GM18505 (cell line): ENCODE data around the gene UCHL1.
"Not testable (repeated sequence)": the region's sequence is repeated elsewhere in the genome, so short reads cannot be mapped to it uniquely, and the experiment has no call there.

Source experiments
- ATAC-seq: cut with Tn5 transposase; IDR thresholded peaks from one replicate; pipeline ENCODE4 v1.9.1; 2021; ENCODE audit not compliant: unreplicated experiment
- POLR2A ChIP-seq: IDR thresholded peaks from 4 replicates; pipeline ENCODE4 v1.6.1; 2011; ENCODE audit warnings: borderline replicate concordance; ENCODE audit not compliant: insufficient read depth, insufficient read length; ENCODE audit errors: extremely low read depth

The UCHL1 gene

GRCh38 chr4:41258783-41259182 lies 2.1 kb downstream of the UCHL1 start:
- no peak for TF ChIP-seq POLR2A
- ATAC-seq = no peak

- no peak for ATAC-seq
- no peak for TF ChIP-seq POLR2A
Observed at GRCh38 chr4:41260116-41260733, 3.5 kb downstream of the UCHL1 start.

DNA sequence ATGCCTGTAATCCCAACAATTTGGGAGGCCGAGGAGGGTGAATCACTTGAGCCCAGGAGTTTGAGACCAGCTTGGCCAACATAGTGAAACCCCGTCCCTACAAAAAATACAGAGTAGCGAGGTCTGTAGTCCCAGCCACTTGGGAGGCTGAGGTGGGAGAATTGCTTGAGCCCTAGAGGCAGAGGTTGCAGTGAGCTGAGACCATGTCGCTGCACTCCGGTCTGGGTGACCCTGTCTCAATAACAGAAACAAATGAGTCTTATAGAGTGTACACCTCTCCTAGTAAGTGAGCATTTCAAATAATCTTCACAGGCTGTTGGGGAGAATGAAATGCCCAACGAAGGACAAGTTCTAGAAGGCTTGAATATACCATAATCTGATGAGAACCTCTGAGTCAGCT lies 5.5 kb downstream of the UCHL1 start:
- no peak for TF ChIP-seq POLR2A
- ATAC-seq = no peak

DNA sequence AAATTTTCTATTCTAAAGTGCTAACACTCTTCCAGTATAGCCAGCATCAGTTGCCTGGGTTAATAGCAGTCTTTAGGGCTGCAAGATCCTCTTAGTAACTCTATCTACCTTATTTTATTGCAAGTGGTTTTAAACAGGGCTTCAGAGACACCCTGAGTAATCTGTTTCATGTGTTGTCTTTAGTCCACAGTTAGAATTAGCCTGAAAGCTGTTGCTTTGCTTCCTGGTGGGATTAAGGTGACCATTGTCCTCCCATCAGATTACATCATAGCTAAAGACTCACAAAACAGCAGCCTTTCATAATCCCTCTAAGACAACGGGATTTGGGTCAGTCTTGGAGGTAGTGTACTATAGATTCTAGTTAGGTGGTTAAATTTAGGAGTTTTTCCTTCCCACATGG lies 7.5 kb downstream of the UCHL1 start:
- ATAC-seq = no peak
- no peak for TF ChIP-seq POLR2A

DNA sequence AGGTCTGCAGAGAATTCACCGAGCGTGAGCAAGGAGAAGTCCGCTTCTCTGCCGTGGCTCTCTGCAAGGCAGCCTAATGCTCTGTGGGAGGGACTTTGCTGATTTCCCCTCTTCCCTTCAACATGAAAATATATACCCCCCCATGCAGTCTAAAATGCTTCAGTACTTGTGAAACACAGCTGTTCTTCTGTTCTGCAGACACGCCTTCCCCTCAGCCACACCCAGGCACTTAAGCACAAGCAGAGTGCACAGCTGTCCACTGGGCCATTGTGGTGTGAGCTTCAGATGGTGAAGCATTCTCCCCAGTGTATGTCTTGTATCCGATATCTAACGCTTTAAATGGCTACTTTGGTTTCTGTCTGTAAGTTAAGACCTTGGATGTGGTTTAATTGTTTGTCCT lies 11.3 kb downstream of the UCHL1 start:
- TF ChIP-seq POLR2A = no peak

DNA sequence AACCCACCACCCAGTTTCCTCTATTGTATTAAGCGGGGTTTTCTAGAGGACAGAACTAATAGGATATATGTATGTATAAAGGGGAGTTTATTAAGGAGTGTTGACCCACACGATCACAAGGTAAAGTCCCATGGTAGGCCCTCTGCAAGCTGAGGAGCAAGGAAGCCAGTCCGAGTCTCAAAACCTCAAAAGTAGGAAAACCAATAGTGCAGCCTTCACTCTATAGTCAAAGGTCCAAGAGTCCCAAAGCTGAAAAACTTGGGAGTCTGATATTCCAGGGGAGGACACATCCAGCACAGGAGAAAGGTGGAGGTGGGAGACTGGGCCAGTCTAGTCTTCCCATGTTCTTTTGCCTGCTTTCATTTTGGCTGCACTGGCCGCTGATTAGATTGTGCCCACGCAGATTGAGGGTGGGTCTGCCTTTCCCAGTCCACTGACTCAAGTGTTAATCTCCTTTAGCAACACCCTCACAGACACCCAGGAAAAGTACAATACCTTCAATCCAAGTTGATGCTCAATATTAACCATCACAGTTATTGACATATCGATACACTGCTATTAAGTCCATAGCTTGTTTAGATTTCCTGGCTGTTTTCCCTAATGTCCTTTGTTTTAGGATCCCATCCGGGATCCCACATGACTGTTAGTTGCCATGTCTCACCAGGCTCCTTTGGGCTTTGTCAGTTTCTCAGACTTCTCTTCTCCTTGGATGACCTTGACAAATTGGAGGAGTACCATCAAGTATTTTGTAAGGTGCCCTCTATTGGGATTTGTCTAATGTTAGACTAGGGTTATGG lies 12.2 kb downstream of the UCHL1 start:
- no peak for TF ChIP-seq POLR2A
- no peak for ATAC-seq

More for the DNA sequence above, 11.3 kb downstream of the UCHL1 start:
- ATAC-seq = no peak

DNA sequence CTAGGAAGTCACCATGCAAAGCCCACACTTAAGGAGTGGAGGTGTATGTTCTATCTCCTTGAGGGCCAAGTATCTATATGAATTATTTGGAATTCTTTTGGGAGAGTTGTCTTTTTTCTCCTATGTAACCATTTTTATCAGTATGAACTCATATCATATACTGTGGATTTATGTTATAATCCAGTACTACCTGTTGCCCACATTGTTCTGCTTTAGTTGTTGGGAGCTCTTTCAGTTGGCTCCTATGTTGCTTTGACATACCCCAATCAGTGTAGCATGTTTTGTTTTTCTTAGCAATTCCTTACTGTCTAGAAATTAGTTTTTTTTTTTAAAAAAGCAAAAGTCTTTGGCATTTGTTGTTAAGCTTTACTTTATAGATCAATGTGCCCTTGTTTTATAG lies 13.0 kb downstream of the UCHL1 start:
- no peak for ATAC-seq
- no peak for TF ChIP-seq POLR2A

- not testable (repeated sequence) for ATAC-seq
Observed at GRCh38 chr4:41275931-41276330, 19.2 kb downstream of the UCHL1 start.

- TF ChIP-seq POLR2A = no peak
Observed at GRCh38 chr4:41280010-41280409, 23.3 kb downstream of the UCHL1 start.

DNA sequence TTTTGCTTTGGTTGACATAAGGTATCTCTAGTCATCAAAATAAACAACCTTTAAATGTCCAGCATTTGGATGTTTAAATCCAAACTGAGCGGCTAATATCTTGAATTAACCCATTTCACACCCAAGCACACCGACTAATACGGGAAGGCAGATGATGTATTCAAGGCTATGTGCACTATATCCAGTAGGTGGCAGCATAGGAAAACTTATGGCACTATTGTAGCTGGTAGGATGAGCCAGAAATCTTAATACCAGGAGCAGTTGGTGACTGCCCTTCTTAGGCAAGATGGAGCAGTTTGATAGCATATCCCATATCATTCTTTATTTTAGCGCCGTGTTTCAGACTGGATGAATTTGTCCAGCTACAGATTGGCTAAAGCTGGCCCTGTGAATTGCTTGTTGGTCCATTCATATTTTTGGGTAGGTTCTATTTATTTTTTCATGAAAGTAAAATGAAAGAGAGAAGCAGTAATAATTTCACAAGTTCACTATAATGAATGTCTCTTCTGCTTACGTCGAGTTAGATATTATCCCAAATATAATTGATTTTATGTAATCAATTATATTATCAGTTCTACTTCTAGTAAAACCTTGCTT lies 24.4 kb downstream of the UCHL1 start:
- peak; percentile 93 for ATAC-seq
- TF ChIP-seq POLR2A = no peak

More at GRCh38 chr4:41280010-41280409, 23.3 kb downstream of the UCHL1 start:
- ATAC-seq = no peak

DNA sequence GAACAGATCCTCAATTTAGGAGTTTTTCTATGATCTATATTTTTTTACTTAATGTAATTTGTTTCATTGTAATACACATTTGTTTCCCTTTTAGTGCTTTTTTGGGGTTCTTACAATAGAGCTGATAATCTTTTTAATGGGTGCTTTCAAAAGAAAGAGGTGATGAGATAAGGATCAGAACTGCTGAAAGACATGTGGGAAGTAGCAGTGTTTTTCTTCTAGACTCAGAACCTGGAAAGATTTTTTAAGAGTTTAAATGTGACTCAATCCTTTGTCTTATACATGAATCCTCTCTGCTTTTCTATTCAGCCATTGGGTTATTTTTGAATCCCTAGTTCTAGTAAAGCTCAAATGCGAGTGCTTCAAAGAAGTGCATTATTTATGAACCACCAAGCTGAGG lies 25.6 kb downstream of the UCHL1 start:
- TF ChIP-seq POLR2A = no peak
- ATAC-seq = no peak

GRCh38 chr4:41285202-41285863 lies 28.6 kb downstream of the UCHL1 start:
- no peak for ATAC-seq
- no peak for TF ChIP-seq POLR2A

- no peak for ATAC-seq
- TF ChIP-seq POLR2A = no peak
Observed at GRCh38 chr4:41285864-41286235, 29.1 kb downstream of the UCHL1 start.
